Activated naive CD4-positive, alpha-beta T cell treated with anti-CD3 and anti-CD28 coated beads, Interleukin-2, amount 50 U/mL, for 72 hours (primary cell): Measurements from ENCODE around the gene HSPA14. TPM values are rescaled to one million over a fixed set of nuclear protein-coding genes. Genes with fewer than 3 reads are reported as not detected.

Experiments used
- ATAC-seq, 2 donors: fragments of 150-1000 bp; cut with Tn5 transposase; 2 replicates each; pipeline ENCODE4 v1.10.0; 2021; ENCODE audit warnings: mild to moderate bottlenecking in 2 of 2, moderate library complexity in 2 of 2
- DNase-seq, 2 donors: peaks; one replicate each; pipeline ENCODE4 v3.0.0; 2021 to 2022; ENCODE audit warnings: low spot score in 2 of 2
- H3K27ac Mint-ChIP-seq, 2 donors: one replicate each; pipeline ENCODE4 v1.8.0; 2022; ENCODE audit warnings: mild to moderate bottlenecking in 2 of 2, mixed read lengths in 2 of 2
- H3K36me3 Mint-ChIP-seq, 2 donors: one replicate each; pipeline ENCODE4 v1.8.0; 2022; ENCODE audit warnings: mixed read lengths in 2 of 2
- H3K9me3 Mint-ChIP-seq, 2 donors: one replicate each; pipeline ENCODE4 v1.8.0; 2022; ENCODE audit warnings: mixed read lengths in 2 of 2
- total RNA-seq, 2 donors: library from RNA; stranded (reverse); gene quantifications; one replicate each; pipeline ENCODE4 v1.2.3, GENCODE V29; 2022

Gene HSPA14
- total RNA-seq, 2 donors from 2014 or later, result 30.1 to 53.2 TPM

- Mint-ChIP-seq H3K27ac (no peak overlapping the region), H3K36me3 (peaks cover 39 to 87% of the 10 kb centered on the region in 2 donors), H3K9me3 (peaks cover 0 to 5% of the 10 kb centered on the region in 2 donors)
- DNase-seq (no peak), ATAC-seq (no peak)
Measured at GRCh38 chr10:14909101-14909500, 71.0 kb downstream of the HSPA14 start.

- Mint-ChIP-seq H3K9me3 (peaks cover 0 to 5% of the 10 kb centered on the region in 2 donors), H3K27ac (peak overlapping the region in 1 of 2 donors; percentile 6), H3K36me3 (peaks cover 53 to 88% of the 10 kb centered on the region in 2 donors)
- no peak for ATAC-seq
- DNase-seq, result no peak
Measured at GRCh38 chr10:14910953-14911352, 72.8 kb downstream of the HSPA14 start.

- Mint-ChIP-seq H3K27ac (no peak overlapping the region), H3K9me3 (peaks cover 0 to 5% of the 10 kb centered on the region in 2 donors), H3K36me3 (peaks cover 62 to 91% of the 10 kb centered on the region in 2 donors)
- no peak for ATAC-seq
- no peak for DNase-seq
Measured at GRCh38 chr10:14911801-14912200, 73.7 kb downstream of the HSPA14 start.

- no peak overlapping the region for H3K27ac Mint-ChIP-seq
- no peaks in the 10 kb centered on the region for H3K9me3 Mint-ChIP-seq
- DNase-seq (no peak), ATAC-seq (no peak)
- H3K36me3 Mint-ChIP-seq, result peaks cover 68 to 90% of the 10 kb centered on the region in 2 donors
Measured at GRCh38 chr10:14916600-14916999, 78.5 kb downstream of the HSPA14 start.

GRCh38 chr10:14917827-14918226 lies 79.7 kb downstream of the HSPA14 start:
- ATAC-seq, result no peak
- DNase-seq, result no peak
- Mint-ChIP-seq H3K36me3 (peaks cover 69 to 91% of the 10 kb centered on the region in 2 donors), H3K9me3 (no peaks in the 10 kb centered on the region), H3K27ac (no peak overlapping the region)

- Mint-ChIP-seq H3K36me3 (peaks cover 63 to 80% of the 10 kb centered on the region in 2 donors), H3K9me3 (no peaks in the 10 kb centered on the region), H3K27ac (no peak overlapping the region)
- ATAC-seq (no peak), DNase-seq (no peak)
Measured at GRCh38 chr10:14918964-14919363, 80.9 kb downstream of the HSPA14 start.

Other genes starting within 250 kb of the HSPA14 start
- gene FAM107B, start 63.4 kb upstream of the HSPA14 start, total RNA-seq, result 100 to 1,000 TPM; 108 to 188 TPM
- gene CDNF, start 269 bp upstream of the HSPA14 start, total RNA-seq, result 1 to 10 TPM; 1.0 to 3.8 TPM
- 10 to 100 TPM; 25.2 to 28.9 TPM for gene MSANTD7, start within 50 bp of the HSPA14 start, total RNA-seq
- 10 to 100 TPM; 34.0 to 35.9 TPM for gene SUV39H2, start 40.6 kb downstream of the HSPA14 start, total RNA-seq
- gene DCLRE1C, start 115.8 kb downstream of the HSPA14 start, total RNA-seq, result 10 to 100 TPM; 20.8 to 20.9 TPM
- gene MEIG1, start 121.1 kb downstream of the HSPA14 start, total RNA-seq, result under 1 TPM; 0.56 to 0.59 TPM
- gene OLAH, start 205.6 kb downstream of the HSPA14 start, total RNA-seq, result 1 to 10 TPM in 1 of 2 donors, under 1 TPM in 1; 0.87 to 1.7 TPM